Caki2 (cell line): ENCODE data around the gene IL4I1. TPM values are rescaled to one million over a fixed set of nuclear protein-coding genes. Genes with fewer than 3 reads are reported as not detected.

ENCODE experiments used
- DNase-seq: peaks from one replicate; pipeline ENCODE4 v3.0.0-alpha.2; 2015; ENCODE audit warnings: low read depth
- in situ Hi-C: cut with HindIII; loops from 2 replicates; pipeline ENCODE4 v1.10.0; 2016; ENCODE audit warnings: low sequenced_read_pairs, low pct_unique_long_range_greater_than_20kb, mixed read lengths
- total RNA-seq: library from RNA; depleted of rRNA; stranded (reverse); fragments of >200 nt; shearing (Covaris generic); gene quantifications from 2 replicates; pipeline ENCODE4 v1.2.3, GENCODE V29; 2014; ENCODE audit warnings: low replicate concordance

IL4I1 gene
- total RNA-seq, 1 experiment from 2014 or later, result 8.9 TPM

DNA sequence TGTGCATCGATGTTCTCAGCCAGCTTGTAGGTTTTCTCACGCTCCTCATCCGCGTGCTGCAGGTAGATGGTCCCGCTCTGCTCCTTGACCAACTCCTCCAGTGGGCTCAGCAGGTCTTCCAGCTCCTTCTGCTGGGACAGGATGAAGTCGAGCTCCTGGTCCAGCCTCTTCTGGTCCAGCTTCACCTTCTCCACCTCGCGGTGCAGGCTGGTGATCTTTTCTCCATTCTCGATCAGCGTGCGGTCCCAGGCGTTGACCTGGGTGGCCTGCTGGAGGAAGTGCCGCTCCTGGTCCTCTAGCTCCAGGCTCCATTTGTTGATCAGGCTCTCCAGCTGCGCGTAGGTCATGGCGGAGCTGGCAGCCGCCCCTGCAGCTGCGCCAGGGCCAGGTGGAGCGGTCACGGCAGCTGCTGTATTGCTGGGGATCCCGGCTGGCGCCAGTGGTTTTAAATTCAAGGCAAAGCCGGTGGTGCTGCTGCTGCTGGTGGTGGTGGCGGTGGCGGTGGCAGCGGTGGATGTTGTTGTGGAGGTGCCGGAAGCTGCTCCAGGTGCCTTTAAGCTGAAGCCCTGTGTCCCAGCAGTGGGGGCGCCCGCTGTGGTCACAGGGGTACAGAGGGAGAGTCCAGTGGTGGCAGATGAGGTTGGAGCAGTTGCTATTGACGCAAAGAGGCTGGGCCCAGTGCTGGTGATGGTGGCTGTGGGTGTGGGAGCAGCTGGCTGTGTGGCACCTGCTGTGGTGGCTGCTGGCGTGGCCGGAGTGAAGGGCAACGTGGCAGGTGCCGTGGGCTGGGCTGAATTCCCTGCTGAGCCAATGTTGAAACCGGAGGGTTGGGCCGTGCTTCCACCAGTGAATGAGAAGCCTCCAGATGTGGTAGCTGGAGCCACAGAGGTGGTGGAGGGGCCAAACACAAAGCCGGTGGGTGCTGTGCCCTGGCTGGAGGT is 12.1 kb upstream of the IL4I1 start:
- in situ Hi-C loops, result no loop called here
- no peak for DNase-seq

DNA sequence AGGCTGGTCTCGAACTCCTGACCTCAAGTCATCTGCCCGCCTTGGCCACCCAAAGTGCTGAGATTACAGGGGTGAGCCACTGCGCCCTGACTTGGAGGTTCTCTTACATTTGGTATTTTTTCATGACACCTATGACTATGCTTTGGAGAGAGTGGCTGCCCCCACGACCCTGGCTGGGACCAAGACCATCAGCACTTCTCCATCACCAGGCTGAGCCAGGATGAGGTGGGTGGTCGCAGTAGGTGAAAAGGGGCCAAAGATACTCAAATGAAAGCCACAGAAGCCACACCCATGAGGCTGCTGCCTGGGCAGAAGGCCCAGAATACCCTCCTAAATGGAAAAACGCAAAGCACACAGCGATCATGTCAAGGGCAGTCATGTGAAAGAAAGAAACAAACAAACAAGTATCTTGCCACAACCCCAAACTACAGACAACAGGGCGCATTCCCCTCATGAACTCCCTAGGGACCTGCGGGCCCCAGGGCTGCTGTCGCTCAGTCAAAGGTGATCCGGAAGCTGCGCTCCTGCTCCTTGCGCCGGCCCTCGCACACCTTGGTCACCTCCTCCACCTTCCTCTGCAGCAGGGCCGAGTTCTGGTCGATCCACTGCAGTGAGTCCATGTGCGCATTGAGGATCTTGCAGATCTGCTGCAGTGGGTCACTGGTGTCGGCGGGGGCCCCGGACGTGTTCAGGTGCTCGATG is 11.2 kb upstream of the IL4I1 start:
- in situ Hi-C loops, result no loop called here
- no peak for DNase-seq

DNA sequence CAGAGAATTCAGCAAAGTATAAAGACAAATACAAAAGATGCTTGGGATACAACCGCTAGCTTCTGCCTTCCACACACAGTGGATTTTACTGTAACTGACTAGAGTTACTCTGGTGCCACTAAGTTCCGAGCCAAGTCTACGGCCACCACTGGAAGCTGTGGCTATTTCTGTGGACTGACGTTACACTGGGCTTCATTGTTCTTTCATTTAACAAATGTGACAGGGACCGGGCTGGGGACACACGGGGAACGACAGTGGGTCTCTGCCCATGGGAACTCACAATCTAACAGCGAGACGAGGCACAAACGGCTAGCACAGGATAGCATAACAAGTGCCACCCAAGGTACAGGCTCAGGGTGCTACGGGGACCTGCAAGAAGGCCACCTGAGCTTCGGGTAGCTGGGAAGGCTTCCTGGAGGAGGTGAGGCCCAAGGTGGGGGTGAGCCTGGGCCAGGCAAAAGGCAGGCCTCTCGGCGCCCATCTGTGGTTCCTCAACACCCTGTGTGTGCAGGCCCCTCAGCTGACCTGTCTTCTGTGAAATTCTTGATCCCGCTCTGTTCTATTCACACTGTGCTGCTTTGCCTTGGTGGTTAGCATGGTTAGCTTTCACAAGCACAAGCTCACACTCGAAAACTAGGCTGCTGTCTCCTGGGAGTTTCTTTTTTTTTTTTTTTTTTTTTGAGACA is 10.3 kb upstream of the IL4I1 start:
- in situ Hi-C loops, result no loop called here
- no peak for DNase-seq

DNA sequence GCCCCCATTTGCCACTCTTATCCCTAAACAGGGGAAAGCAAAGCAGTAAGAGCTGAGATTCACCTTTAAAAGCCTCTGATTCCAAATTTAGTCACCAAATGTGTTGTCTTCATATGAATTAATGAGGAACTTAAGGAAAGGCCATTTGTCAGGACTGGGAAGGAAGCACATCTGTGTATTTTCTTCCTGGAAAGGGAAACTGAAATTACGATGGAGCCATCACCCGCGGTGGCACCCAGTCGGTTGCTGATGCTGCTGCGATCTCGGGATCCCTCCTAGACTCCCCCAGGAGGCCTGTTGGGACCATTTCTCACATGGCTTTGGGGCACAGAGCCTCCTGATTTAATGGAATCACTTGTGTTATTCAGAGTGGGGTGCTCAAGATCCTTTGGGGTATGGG is 7.4 kb upstream of the IL4I1 start:
- DNase-seq, result no peak
- in situ Hi-C loops, result no loop called here

DNA sequence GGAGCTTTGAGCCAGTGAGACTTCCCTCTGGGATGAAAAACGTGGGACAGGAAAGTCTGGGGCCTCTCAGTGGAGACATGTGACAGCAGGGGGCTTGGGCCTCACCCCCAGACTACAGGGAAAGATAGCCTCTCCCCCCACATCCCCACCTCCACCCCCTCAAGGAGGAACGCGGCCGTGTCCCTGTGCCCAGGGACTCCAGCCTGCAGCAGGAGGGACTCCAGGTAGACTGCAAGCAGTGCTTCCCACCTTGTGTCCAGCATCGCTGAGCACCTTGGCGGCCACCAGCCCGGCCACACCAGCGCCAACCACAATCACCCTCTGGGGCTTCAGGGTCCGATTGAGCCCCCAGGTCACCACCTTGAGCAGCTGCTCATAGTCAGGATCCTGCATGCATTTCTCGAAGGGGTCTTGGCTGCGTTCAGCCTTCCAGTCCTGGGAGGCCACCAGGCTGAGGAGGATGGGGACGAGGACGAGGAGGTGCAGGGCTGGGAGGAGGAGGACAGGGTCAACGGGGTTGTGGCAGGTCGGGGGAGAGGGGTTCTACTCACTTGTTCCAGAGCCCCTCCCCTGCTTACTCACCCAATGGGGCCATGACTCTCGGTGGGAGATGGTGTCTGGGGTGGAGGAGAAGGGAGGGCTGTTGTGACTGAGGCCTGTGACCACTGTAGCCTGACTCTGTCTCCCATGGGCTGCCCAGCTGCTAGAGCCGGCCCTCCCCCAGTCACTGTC is 955 bp downstream of the IL4I1 start:
- in situ Hi-C loops, result no loop called here
- no peak for DNase-seq

DNA sequence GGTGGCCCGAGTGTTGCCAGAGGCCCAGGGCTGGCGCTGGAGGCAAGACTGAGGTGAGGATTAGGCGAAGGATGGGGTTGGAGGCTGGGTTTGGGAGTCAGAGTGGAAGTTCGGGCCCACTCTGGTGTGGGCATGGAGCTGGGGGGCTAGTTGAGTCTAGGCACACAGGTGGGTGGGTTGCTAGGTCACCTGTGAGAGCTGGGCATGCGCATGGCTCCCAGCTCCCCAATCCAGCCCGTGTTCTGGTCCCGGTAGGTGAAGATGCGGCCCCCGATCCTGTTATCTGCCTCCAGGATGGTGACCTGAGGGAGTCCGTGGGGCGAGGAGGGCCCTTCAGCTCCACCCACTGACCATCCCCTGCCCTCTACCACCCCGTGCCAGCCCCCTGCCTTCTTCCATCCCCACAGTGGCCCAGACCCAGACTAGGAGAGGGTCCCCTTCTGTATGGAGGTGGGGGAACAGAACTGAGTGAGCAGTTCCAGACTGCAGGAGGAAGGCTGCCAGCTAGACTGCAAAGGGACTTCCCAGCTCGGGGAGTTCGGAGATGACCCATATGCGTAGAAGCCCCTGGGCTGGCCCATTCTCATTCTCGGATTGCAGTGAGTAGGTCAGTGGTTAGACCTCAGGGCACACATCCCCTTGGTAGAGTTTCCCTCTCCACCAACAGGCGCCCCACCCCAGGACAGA is 1.7 kb downstream of the IL4I1 start:
- in situ Hi-C loops, result no loop called here
- no peak for DNase-seq

DNA sequence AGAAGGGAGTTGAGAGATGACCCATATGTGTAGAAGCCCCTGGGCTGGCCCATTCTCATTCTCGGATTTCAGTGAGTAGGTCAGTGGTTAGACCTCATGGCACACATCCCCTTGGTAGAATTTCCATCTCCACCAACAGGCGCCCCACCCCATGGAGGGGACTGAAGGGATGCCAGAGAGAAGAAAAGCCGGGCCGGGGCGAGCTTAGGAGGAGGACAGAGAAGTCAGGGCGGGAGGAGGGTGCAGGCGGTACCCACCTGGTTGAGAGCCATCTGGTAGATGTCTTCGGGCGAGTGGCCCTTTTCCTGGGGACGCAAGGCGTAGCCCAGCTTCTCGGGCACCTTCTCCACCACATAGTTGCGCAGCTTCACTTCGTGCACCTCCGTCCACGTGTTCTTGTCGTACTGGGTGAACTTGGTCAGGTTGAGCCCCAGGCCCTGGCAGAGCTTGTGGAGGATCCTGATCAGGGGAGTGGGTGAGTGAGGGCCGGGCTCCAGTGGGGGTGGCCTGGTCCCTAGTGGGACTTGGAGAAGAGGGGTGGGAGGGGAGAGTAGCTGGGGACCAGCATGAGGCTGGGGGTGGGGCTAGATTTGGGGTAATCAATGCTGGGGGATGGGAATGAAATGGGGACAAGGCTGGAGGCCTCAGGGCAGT is 2.5 kb downstream of the IL4I1 start:
- in situ Hi-C loops, result no loop called here
- no peak for DNase-seq

DNA sequence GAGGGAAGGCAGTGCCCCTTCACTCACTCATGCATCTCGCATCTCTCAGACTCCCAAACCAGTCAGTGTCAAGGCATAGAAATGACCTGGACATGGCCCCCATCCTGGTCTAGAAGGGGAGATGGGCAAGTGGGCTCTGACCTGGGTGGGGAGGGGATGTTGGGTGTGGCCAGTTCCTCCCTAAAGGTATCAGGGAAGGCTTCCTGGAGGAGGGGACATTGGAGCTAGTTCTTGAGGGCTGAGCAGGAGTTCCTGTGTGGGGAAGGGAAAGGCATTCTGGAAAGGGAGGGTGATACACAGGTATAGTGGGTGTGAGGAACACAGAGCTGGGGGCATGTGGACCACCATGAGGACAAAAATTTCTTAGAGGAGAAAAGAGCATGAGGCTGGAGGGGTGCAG is 4.0 kb downstream of the IL4I1 start:
- no peak for DNase-seq
- in situ Hi-C loops, result no loop called here

DNA sequence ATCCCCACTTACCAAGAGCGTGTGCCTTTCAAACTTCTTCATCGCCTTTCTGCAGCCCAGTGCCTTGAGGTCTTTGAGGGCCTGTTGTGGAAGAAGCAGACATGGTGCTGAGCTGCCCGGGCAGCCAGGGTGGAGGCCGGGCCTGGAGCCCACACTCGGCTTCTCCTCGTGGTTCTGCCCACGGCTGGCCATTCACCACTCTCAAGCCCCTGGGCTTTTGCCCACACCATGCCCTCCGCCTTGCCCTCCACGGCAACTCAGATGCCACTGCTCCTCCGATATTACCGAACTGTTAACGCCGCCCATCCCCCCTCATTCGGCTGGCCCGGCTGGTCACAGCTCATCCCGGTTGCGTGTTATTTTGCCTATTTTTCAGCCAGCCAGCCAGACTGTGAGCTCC is 5.3 kb downstream of the IL4I1 start:
- in situ Hi-C loops, result no loop called here
- DNase-seq, result no peak

DNA sequence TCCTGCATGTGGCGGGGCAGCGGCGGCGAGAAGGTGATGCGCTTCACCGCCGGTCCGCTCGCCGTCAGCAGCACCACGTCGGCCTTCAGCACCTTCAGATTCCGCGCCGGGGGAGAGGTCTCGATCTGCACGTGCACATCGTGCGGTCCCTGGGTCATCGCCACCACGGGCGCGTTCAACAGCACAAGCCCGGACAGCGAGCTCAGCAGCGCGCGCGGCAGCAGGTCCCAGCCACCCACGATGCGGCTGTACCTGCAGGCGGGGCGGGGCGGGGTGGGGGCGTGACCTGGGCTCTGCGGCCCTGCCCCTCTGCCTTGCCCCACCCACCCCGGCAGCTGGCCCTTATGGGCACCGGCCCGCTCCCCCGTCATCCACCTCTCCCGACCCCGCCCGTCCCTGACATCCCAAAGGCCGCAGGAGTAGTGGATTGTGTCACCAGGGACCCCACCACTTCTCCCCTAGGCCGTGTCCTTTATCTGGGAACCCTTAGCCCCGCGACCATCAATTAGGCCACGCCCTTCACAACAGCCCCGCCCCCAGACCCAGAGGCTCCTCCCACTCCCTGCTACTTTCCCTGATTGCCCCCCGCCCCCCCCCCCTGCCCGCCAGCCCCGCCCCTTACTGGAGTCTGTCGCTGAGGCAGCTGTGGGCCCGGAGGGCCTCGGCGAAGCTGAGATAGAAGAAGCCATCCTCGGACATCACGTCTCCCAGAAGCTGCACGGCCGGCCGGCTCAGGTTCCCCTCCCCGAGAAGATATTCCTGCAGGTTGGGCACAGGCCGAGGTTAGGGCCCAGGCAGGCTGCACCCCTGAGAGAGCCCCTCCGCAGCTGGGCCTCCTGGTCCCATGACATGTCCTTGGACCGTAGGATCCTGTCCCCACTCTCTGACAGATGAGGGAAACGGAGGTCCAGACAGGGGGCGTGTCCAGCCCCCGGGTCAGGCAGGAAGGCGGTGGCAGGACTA is 6.1 kb downstream of the IL4I1 start:
- in situ Hi-C loops, result no loop called here
- no peak for DNase-seq

DNA sequence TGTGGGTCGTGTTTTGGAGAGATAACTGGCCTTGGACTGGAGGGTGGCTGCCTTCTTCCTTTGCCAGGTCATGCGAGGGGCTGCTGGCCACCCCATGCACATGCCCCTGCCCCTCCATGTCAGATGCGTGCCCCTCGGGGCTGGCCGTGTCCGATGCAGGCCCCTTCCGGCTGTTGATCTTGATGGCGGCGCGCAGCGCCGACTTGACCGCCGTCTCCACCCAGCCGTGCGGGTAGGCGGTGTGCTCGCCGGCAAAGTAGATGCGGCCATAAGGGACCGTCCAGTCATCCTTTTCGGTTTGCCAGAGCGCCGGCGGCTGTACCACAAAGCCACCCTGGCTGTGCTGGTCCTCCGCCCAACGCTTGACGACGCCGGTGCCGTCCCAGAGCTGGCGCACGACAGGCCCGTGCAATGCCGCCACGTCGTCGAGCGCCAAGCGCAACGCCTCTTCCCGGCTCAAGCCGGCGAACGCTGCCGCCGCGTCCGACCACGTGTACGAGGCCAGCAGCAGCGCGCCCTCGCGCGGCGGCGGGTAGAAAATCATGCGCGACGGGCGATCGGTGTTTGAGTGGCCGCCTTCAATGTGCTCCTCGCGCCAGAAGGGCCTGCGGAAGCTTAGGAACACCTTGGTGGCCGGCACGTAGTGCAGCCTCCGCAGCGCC is 6.9 kb downstream of the IL4I1 start:
- in situ Hi-C loops, result no loop called here
- peak; percentile 80 for DNase-seq

DNA sequence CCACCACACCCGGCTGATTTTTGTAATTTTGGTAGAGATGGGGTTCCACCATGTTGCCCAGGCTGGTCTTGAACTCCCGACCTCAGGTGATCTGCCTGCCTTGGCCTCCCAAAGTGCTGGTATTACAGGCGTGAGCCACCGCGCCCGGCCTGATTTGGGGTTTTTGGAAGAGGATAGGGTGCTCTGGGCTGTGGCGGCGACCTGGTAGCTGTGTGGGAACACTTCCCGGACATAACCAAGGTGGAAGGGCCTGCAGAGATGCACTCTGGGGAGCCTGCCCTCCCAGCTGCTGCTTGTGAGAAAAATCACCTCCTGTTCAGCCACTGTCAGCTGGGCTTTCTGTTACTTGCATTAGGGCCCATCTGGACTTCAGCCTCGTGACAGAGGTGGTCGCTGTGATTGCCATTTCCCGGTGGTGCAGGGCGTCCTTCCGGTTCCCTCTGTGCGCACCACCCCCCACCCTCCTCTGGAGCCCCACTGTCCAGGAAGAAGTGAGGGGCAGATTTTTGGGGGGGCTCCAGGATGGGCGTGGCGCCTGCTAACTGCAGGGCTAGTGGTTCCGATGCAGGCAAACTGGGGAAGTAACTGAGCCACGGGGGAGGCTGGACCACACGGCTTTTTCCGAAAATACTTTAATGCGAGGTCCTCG is 7.5 kb downstream of the IL4I1 start:
- no peak for DNase-seq
- in situ Hi-C loops, result no loop called here

DNA sequence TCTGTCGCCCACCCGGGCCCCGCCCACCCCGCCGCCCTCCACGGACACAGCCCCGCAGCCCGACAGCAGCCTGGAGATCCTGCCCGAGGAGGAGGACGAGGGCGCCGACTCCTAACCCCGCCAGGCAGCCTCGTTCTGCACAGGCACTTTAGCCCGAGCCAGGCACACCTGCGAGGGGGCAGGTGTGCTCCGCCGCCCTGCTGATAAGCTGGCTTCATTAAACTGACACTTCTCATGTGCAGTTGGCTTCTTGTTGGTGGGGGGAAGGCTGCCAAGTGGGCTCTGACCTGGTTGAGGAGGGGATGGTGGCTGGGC is 8.2 kb downstream of the IL4I1 start:
- no peak for DNase-seq
- in situ Hi-C loops, result no loop called here

DNA sequence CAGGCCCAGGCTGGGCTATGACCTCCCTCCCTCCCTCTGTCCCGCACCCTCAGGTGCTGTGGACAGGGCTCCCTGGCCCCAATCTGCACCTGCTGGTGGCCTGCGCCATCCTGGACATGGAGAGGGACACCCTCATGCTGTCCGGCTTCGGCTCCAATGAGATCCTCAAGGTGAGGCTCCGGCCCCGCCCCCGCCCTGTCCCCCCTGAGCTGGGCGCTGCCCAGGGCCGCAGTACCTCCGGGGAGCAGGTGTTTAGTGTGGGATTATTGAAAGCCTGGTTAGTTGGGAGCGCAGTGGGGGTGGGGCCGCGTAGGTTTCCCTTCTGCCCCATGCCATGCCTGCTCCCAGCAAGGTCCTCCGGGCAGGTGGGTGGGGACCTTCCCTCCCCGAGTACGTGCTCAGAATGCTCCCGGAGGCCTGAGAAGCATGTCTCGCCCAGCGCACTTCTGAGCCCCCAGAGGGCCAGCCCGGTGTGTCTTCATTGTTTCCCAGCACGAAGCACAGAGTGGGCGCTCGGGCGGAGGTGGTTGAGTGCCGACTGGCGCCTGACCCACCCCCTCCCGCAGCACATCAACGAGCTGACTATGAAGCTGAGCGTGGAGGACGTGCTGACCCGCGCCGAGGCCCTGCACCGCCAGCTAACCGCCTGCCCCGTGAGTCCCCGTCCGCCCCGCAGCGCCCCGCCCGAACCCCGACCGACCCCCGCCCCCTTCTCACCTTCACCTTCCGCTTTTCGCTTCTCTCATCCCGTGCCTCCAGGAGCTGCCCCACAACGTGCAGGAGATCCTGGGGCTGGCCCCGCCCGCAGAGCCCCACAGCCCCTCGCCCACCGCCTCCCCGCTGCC is 8.8 kb downstream of the IL4I1 start:
- in situ Hi-C loops, result no loop called here
- no peak for DNase-seq
